H1 (cell line): ENCODE results near the gene SATB2. TPM values are rescaled to one million over a fixed set of nuclear protein-coding genes. Genes with fewer than 3 reads are reported as not detected.

Experiments
- TAF7 ChIP-seq: optimal IDR thresholded peaks from 2 replicates; pipeline ENCODE3; 2011; ENCODE audit warnings: low read depth, mild to moderate bottlenecking, inconsistent platforms, low read length, moderate library complexity, borderline replicate concordance
- polyA plus RNA-seq, 7 experiments: library from polyadenylated mRNA; depleted of rRNA in 3 of 7; stranded (reverse) in 5 of 7; unstranded in 2 of 7; fragments of >200 nt in 5 of 7; fragments of 200-250 nt in 2 of 7; gene quantifications; 1 replicate in 5 of 7; 2 replicates in 1 of 7; 4 replicates in 1 of 7; pipeline versions ENCODE4 v1.2.1 to v1.2.3, GENCODE V29; 2011 to 2013; ENCODE audit warnings: missing spikeins in 2 of 7, mixed read lengths in 2 of 7
- total RNA-seq: library from RNA; stranded (reverse); fragmentation: NEBNext Ultra II Directional; extraction: Animal tissue kit (Norgen Biotek cat#: 25700); gene quantifications from 2 replicates; pipeline ENCODE4 v1.2.1, GENCODE V29; 2021

SATB2 gene
- total and polyA plus RNA-seq, 2 of the 8 experiments (the other 6 are each of a cell fraction or from before 2014, with no cell fraction given), result 1.3 to 5.7 TPM

- TF ChIP-seq TAF7, result no peak
- TF ChIP-seq, all 59 proteins: peak for 7
These were observed 13.1 kb upstream of the SATB2 start (continued) for GRCh38 chr2:199470672-199471442.
